Lower leg skin (tissue), 4 donors: ENCODE data around the gene TPBGL. TPM values are rescaled to one million over a fixed set of nuclear protein-coding genes. Genes with fewer than 3 reads are reported as not detected.
A peak's percentile ranks its signal among the peaks of the same experiment; 100 is the strongest.

Source experiments
- DNase-seq, 2 donors: peaks; one replicate each; pipeline ENCODE4 v3.0.0-alpha.2; 2019; ENCODE audit warnings: low spot score in 2 of 2
- H3K4me3 ChIP-seq: fragments of 200-600 bp; sonication (generic); 2 replicates; pipeline ENCODE4 v1.5.1; 2017; ENCODE audit warnings: mild to moderate bottlenecking, low read depth; ENCODE audit not compliant: poor library complexity, severe bottlenecking
- POLR2A ChIP-seq, 2 donors: fragments of 450-650 bp; IDR thresholded peaks; one replicate each; pipeline ENCODE4 v1.6.1; 2016 to 2017; ENCODE audit warnings: antibody characterized with exemption in 2 of 2, mild to moderate bottlenecking in 1 of 2, moderate library complexity in 1 of 2
- WGBS, 2 donors: methylation state at CpG; one replicate each; pipeline ENCODE4 v1.1.5; 2018; 5-methylcytosine and 5-hydroxymethylcytosine counted together
- intact Hi-C: fragments of 100-400 bp; cut with DNase I; formaldehyde crosslinking; loops from one replicate; pipeline ENCODE4 v1.15.0; 2023; ENCODE audit warnings: low total_unique reads
- total RNA-seq, 4 donors: library from RNA; depleted of rRNA; stranded (reverse); fragments of >200 nt; gene quantifications; one replicate each; pipeline ENCODE4 v1.1.0, GENCODE V29; 2016
- TF ChIP-seq, protein P1 (sequence below), 3 donors: fragments of 450-650 bp; IDR thresholded peaks; one replicate each; pipeline ENCODE4 v1.5.1; 2016; ENCODE audit warnings: antibody characterized with exemption in 3 of 3, mild to moderate bottlenecking in 3 of 3, moderate library complexity in 2 of 3

TPBGL gene
- total RNA-seq, 4 donors from 2014 or later, result 0.13 to 0.84 TPM; not detected in 2

- H3K4me3 ChIP-seq, result no peak overlapping the region
- no peak for TF ChIP-seq POLR2A (IDR thresholded peaks at IDR 0.05)
- TF ChIP-seq, protein P1, sequence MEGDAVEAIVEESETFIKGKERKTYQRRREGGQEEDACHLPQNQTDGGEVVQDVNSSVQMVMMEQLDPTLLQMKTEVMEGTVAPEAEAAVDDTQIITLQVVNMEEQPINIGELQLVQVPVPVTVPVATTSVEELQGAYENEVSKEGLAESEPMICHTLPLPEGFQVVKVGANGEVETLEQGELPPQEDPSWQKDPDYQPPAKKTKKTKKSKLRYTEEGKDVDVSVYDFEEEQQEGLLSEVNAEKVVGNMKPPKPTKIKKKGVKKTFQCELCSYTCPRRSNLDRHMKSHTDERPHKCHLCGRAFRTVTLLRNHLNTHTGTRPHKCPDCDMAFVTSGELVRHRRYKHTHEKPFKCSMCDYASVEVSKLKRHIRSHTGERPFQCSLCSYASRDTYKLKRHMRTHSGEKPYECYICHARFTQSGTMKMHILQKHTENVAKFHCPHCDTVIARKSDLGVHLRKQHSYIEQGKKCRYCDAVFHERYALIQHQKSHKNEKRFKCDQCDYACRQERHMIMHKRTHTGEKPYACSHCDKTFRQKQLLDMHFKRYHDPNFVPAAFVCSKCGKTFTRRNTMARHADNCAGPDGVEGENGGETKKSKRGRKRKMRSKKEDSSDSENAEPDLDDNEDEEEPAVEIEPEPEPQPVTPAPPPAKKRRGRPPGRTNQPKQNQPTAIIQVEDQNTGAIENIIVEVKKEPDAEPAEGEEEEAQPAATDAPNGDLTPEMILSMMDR (IDR thresholded peaks at IDR 0.05), result no peak
- intact Hi-C loops, result no loop called here
- WGBS, 2 donors, result 69 to 77% methylated on average over 16 to 17 of the region's 17 CpGs
- peak in 1 of 2 donors; percentile 79 for DNase-seq
These were observed 22.6 kb downstream of the TPBGL start for GRCh38 chr11:75262961-75263852.

DNA sequence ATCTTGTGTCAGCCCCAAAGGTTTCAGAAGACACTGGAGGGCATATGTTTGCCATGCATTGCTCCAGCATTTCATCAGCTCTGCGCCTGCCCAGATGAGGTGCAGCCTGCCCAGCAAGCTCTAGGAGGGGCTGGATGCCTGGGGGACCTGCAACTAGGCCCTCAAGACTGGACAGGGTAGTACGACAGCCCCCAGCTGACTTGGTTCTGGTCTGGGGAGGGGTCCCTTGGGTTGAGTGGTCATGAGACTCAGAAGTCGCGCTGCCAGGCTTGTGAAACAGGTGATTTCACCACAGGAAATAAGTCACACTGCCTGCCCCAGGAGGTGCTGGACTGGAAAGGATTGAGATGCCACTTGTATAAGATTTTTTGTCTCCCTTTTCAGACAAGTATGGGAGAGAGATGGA lies 23.4 kb downstream of the TPBGL start:
- WGBS, 2 donors, result 82 to 85% methylated on average over 4 of the region's 4 CpGs
- DNase-seq, result peak in 1 of 2 donors; percentile 88
- intact Hi-C loops, result no loop called here
- H3K4me3 ChIP-seq, result no peak overlapping the region
- TF ChIP-seq, protein P1 (IDR thresholded peaks at IDR 0.05), result no peak
- no peak for TF ChIP-seq POLR2A (IDR thresholded peaks at IDR 0.05)

DNA sequence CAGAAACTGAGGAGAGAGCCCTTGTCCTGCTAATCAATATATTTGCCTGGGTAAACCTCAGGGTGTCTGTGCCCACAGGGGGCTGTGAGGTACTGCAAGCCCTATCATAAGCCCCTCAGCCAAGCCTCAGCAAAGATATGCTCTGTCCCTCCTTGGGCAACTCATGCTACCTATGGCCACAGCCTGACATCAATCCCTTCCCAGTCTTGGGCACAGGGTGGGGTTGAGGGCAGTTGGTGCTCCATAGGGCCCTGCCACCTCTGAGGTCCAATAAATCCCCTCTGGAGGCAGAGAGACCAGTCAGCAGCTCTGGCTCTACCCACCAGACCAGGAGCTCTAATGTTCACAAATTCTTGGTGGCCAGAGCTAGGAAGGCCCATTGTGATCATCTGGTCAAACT lies 23.8 kb downstream of the TPBGL start:
- H3K4me3 ChIP-seq, result no peak overlapping the region
- intact Hi-C loops, result no loop called here
- TF ChIP-seq, protein P1 (IDR thresholded peaks at IDR 0.05), result no peak
- TF ChIP-seq POLR2A (IDR thresholded peaks at IDR 0.05), result no peak
- peak in 1 of 2 donors; percentile 56 for DNase-seq

DNA sequence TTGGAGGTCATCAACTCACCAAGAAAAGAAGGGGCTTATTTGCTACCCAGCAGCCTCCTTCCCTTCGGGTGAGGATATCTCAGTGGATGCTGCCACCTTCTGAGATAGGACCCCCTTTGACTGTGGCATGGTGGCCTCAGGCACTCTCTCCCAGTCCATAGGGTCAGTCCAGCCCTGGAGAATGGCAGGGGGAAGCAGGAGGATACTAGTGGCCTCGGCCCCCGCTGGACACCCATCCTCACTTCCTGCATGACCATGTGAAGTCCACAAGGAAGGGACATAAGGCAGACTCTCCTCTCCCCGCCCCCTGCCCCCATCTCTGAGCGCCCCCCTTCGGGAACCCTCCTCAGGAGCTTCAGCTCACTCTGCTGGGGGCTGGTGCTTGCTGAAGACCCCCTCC lies 24.4 kb downstream of the TPBGL start:
- no peak overlapping the region for H3K4me3 ChIP-seq
- TF ChIP-seq POLR2A (IDR thresholded peaks at IDR 0.05), result no peak
- TF ChIP-seq, protein P1 (IDR thresholded peaks at IDR 0.05), result no peak
- peak in 1 of 2 donors; percentile 79 for DNase-seq
- intact Hi-C loops, result no loop called here
- 87 to 95% methylated on average over 6 of the region's 6 CpGs for WGBS, 2 donors

GRCh38 chr11:75265851-75266531 lies 25.4 kb downstream of the TPBGL start:
- intact Hi-C loops, result no loop called here
- no peak for TF ChIP-seq POLR2A (IDR thresholded peaks at IDR 0.05)
- TF ChIP-seq, protein P1 (IDR thresholded peaks at IDR 0.05), result no peak
- no peak overlapping the region for H3K4me3 ChIP-seq
- WGBS, 2 donors, result 75 to 83% methylated on average over 17 of the region's 17 CpGs
- DNase-seq, result peak in 1 of 2 donors; percentile 78
